B cell (primary cell): ENCODE data around the gene PAM. TPM values are rescaled to one million over a fixed set of nuclear protein-coding genes. Genes with fewer than 3 reads are reported as not detected.
A peak's percentile ranks its signal among the peaks of the same experiment; 100 is the strongest.

ENCODE experiments used
- ATAC-seq: fragments of 200-7000 bp; cut with Tn5 transposase; one replicate; pipeline ENCODE4 v1.10.0; 2021; ENCODE audit warnings: low read depth, mild to moderate bottlenecking, moderate number of reproducible peaks, moderate library complexity
- CTCF ChIA-PET: fragments of 350-600 bp; sonication (Branson Sonifier 250); formaldehyde crosslinking; loops from one replicate; lab custom pipeline; 2021; ENCODE audit warnings: antibody characterized with exemption, inconsistent platforms; lab: Charles Lee
- POLR2A ChIA-PET: fragments of 350-600 bp; sonication (Branson Sonifier 250); formaldehyde crosslinking; loops from one replicate; lab custom pipeline; 2021; ENCODE audit warnings: antibody characterized with exemption; lab: Charles Lee
- DNase-seq: peaks from one replicate; pipeline ENCODE4 v3.0.0; 2013
- H2AFZ ChIP-seq: 2 replicates; pipeline ENCODE4 v1.6.1; 2012; ENCODE audit warnings: mild to moderate bottlenecking, low read depth, low read length; ENCODE audit not compliant: insufficient read depth, poor library complexity, severe bottlenecking
- H3K27ac ChIP-seq, 2 donors: 1 replicate in 1 of 2; 2 replicates in 1 of 2; pipeline ENCODE4 v1.5.1; 2012 to 2013; ENCODE audit warnings: low read length in 2 of 2, mild to moderate bottlenecking in 2 of 2, moderate library complexity in 1 of 2
- H3K27me3 ChIP-seq, 4 experiments: fragments of 200-600 bp in 1 of 4; sonication (generic) in 1 of 4; replicated peaks in 1 of 4; 1 replicate in 2 of 4; 2 replicates in 2 of 4; pipeline versions ENCODE4 v1.6.1 to v1.7.0; 2013 to 2016; ENCODE audit warnings: low read length in 3 of 4, mild to moderate bottlenecking in 2 of 4, mixed read lengths in 1 of 4, moderate library complexity in 1 of 4; ENCODE audit not compliant: insufficient read depth in 4 of 4, control insufficient read depth in 3 of 4; ENCODE audit errors: control extremely low read depth in 1 of 4
- H3K36me3 ChIP-seq, 2 experiments: replicated peaks in 1 of 2; 1 replicate in 1 of 2; 2 replicates in 1 of 2; pipeline versions ENCODE4 v1.6.1 to v1.7.1; 2013; ENCODE audit warnings: low read length in 1 of 2; ENCODE audit not compliant: insufficient read depth in 2 of 2, control insufficient read depth in 1 of 2; ENCODE audit errors: control extremely low read depth in 1 of 2, extremely low read depth in 1 of 2
- H3K4me1 ChIP-seq, 2 donors: fragments of 200-600 bp in 1 of 2; sonication (generic) in 1 of 2; 1 replicate in 1 of 2; 2 replicates in 1 of 2; pipeline versions ENCODE4 v1.5.1 to v1.6.1; 2013 to 2017; ENCODE audit warnings: low read length in 2 of 2; ENCODE audit not compliant: control insufficient read depth in 2 of 2, insufficient read depth in 2 of 2
- H3K4me2 ChIP-seq: replicated peaks from 2 replicates; pipeline ENCODE3; 2012; ENCODE audit warnings: mild to moderate bottlenecking, low read depth, low read length; ENCODE audit not compliant: poor library complexity, severe bottlenecking
- H3K4me3 ChIP-seq, 5 experiments: fragments of 200-600 bp in 1 of 5; sonication (generic) in 1 of 5; 1 replicate in 3 of 5; 2 replicates in 2 of 5; pipeline versions ENCODE4 v1.5.1 to v1.7.0; 2011 to 2016; ENCODE audit warnings: low read length in 4 of 5, mild to moderate bottlenecking in 4 of 5, low read depth in 2 of 5, control low read depth in 1 of 5, moderate library complexity in 1 of 5; ENCODE audit not compliant: insufficient read depth in 1 of 5; ENCODE audit errors: control extremely low read depth in 1 of 5, extremely low read depth in 1 of 5
- H3K79me2 ChIP-seq: fragments of 200-600 bp; sonication (generic); one replicate; pipeline ENCODE4 v1.6.0; 2016; ENCODE audit warnings: low read length; ENCODE audit not compliant: control insufficient read depth, insufficient read depth
- H3K9ac ChIP-seq: fragments of 200-600 bp; sonication (generic); 2 replicates; pipeline ENCODE4 v1.6.1; 2017; ENCODE audit warnings: mild to moderate bottlenecking, low read length, moderate library complexity
- H3K9me3 ChIP-seq, 3 donors: one replicate each; pipeline versions ENCODE4 v1.6.1 to v1.7.1; 2013; ENCODE audit warnings: low read length in 2 of 3; ENCODE audit not compliant: control insufficient read depth in 2 of 3, insufficient read depth in 1 of 3; ENCODE audit errors: control extremely low read depth in 1 of 3
- H4K20me1 ChIP-seq: 2 replicates; pipeline ENCODE4 v1.6.0; 2012; ENCODE audit warnings: mild to moderate bottlenecking, low read length; ENCODE audit not compliant: insufficient read depth, control insufficient read depth, poor library complexity, severe bottlenecking
- H3K27ac Mint-ChIP-seq: one replicate; pipeline ENCODE4 v1.8.0; 2021; ENCODE audit warnings: mixed read lengths
- H3K27me3 Mint-ChIP-seq: one replicate; pipeline ENCODE4 v1.8.0; 2021; ENCODE audit warnings: mixed read lengths
- H3K4me1 Mint-ChIP-seq: one replicate; pipeline ENCODE4 v1.8.0; 2021; ENCODE audit warnings: mixed read lengths
- H3K4me3 Mint-ChIP-seq: one replicate; pipeline ENCODE4 v1.8.0; 2021; ENCODE audit warnings: mixed read lengths
- H3K9me3 Mint-ChIP-seq: one replicate; pipeline ENCODE4 v1.8.0; 2022; ENCODE audit warnings: mixed read lengths; ENCODE audit not compliant: insufficient read depth
- CTCF ChIP-seq: fragments of 200-600 bp; IDR thresholded peaks from one replicate; pipeline ENCODE4 v1.8.0; 2022; ENCODE audit warnings: antibody characterized with exemption, mild to moderate bottlenecking
- EZH2 ChIP-seq: IDR thresholded peaks from 2 replicates; pipeline ENCODE4 v1.6.1; 2012; ENCODE audit warnings: borderline replicate concordance, low read depth, mild to moderate bottlenecking, moderate library complexity, low read length; ENCODE audit not compliant: insufficient read depth, poor library complexity, severe bottlenecking
- WGBS: methylation state at CpG from one replicate; pipeline ENCODE4 v1.1.5; 2013; ENCODE audit warnings: missing lambda C conversion rate; ENCODE audit not compliant: insufficient coverage; 5-methylcytosine and 5-hydroxymethylcytosine counted together
- intact Hi-C: fragments of 100-400 bp; cut with micrococcal nuclease; formaldehyde crosslinking; loops from one replicate; pipeline ENCODE4 v1.10.0; 2022
- polyA plus RNA-seq: library from polyadenylated mRNA; depleted of rRNA; stranded (reverse); fragments of >200 nt; gene quantifications from 2 replicates; pipeline ENCODE4 v1.2.3, GENCODE V29; 2012
- total RNA-seq, 2 donors: library from RNA; stranded (reverse); fragments of 120-200 nt in 1 of 2; gene quantifications; 1 replicate in 1 of 2; 2 replicates in 1 of 2; pipeline versions ENCODE4 v1.2.3 to v1.2.4, GENCODE V29; 2013 to 2022

Gene PAM
- total and polyA plus RNA-seq, 2 donors (not counting 1 experiment from before 2014, with no cell fraction given), result 1.00 to 34.8 TPM

- intact Hi-C loops, result no loop called here
These were observed 41.3 kb upstream of the PAM start for GRCh38 chr5:102713682-102714231.

More at GRCh38 chr5:102713682-102714231, 41.3 kb upstream of the PAM start:
- Histone ChIP-seq H3K27ac (no peak overlapping the region), H3K36me3 (no peaks in the 10 kb centered on the region), H3K4me3 (no peak overlapping the region), H2AFZ (peak overlapping the region; percentile 23), H3K9ac (no peak overlapping the region), H3K4me2 (no peak overlapping the region), H3K79me2 (no peaks in the 10 kb centered on the region), H4K20me1 (no peaks in the 10 kb centered on the region), H3K9me3 (no peaks in the 10 kb centered on the region), H3K27me3 (no peaks in the 10 kb centered on the region), H3K4me1 (no peaks in the 10 kb centered on the region)
- Mint-ChIP-seq H3K4me3 (no peak overlapping the region), H3K4me1 (peaks cover 5% of the 10 kb centered on the region), H3K27me3 (no peaks in the 10 kb centered on the region), H3K27ac (no peak overlapping the region), H3K9me3 (no peaks in the 10 kb centered on the region)
- WGBS, result 25% methylated on average over 2 of the region's 6 CpGs
- ChIA-PET CTCF (no interaction called here), POLR2A (no interaction called here)
- DNase-seq (no peak), ATAC-seq (no peak)
- no peak for TF ChIP-seq EZH2
- TF ChIP-seq CTCF, result no peak
